GM04503 (cell line): ENCODE data around the gene STAC.
A peak's percentile ranks its signal among the peaks of the same experiment; 100 is the strongest.

Experiments used
- DNase-seq: peaks from one replicate; pipeline ENCODE4 v3.0.0-alpha.2; 2012; ENCODE audit warnings: low read depth

The STAC gene

GRCh38 chr3:36380221-36381031 is at the start of gene STAC:
TSS of gene STAC (plus strand) at chr3:36380504. CDS start at chr3:36380644, 140 bp downstream.
- no peak for DNase-seq

- DNase-seq: no peak
These were observed 48.2 kb upstream of the STAC start for GRCh38 chr3:36332139-36332538.

- no peak for DNase-seq
These were observed 18.1 kb upstream of the STAC start for GRCh38 chr3:36362216-36362615.

- DNase-seq: peak; percentile 51
These were observed 17.3 kb upstream of the STAC start for GRCh38 chr3:36362973-36363372.

- no peak for DNase-seq
These were observed 16.0 kb upstream of the STAC start for GRCh38 chr3:36364260-36364659.

DNA sequence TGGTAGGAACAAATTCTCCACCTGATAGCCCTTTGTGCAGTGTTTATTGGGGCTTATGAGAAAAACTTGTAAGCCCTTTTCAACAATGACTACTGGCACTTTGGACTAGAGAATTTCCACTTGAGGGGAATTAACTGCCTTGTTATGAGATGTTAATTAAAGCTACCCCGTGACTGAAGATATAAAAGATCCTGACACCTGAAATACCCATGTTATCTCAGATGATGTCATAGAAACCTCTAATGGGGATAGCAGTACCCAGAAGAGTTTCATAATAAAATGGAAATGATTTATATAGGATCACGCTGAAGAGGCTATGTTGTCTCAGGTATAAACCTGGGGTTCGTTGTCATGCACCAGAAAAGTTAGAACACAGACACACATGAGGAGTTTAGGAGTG is 14.5 kb upstream of the STAC start:
- no peak for DNase-seq

DNA sequence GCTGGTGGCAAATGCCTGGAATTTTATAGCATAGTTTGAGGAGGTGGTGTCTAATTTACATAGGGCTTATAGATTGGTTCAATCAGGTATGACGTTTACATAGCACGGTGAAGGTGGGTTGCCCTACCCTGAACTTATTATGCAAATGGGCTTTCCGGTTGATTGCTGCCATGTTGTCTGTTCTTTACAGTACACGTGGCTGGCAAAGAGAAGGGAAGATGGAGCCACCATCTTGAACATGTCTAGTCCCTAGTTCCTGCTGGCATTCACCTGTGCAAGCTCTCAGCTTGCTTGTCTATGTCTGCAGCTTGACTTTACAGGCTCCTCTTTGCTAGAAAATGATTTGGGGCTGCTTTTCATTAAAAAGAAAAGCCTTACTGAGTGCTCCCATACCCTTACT is 14.0 kb upstream of the STAC start:
- no peak for DNase-seq

DNA sequence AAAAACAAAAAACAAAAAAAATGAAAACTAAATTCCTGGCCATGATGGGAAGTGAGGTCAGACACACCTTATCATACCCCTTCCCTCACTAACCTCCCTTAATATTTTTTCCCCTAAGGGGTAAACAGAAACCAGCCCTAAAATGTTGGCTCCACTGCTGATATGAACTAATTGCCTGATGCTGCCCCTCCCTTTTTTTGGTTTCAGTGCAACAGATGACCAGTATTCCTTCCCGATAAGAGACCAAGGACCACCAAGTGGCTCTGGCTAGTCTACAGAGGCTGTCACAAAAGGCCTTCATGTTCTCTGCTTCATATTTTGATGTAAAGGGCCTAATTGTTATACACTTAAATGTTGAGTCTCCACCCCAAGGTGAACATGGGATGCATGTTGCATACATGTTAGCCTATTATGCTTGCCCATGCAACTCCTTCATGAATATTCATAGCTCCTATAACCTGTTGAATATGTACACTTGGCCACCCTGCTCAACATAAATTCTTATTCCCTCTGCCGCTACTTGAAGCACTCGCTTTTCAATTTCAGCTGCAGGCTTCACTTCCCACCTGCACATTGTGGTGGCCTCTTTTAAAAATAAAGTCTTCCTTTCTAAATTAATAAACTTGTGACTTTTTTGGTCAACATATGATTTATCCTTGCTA is 12.3 kb upstream of the STAC start:
- DNase-seq: no peak

DNA sequence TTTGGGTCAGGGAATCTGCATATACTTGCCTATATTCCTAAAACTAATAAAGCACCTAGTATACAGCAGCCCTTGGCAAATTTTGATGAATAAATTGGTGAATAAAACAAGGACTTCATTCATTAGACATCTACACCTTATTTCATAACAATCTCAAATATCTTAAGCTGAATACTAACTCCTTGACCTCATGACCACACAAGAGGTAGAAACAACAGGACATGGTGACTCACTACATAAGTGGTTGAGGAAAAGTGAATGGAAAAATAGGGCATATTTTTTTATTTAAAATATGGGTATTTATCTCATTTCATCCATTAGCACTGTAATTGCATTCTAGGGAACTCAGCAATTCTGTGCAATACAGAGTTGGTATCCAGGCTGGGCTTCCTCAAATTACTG is 7.8 kb upstream of the STAC start:
- no peak for DNase-seq

GRCh38 chr3:36373084-36373483 is 7.2 kb upstream of the STAC start:
- peak; percentile 57 for DNase-seq

GRCh38 chr3:36373666-36374065 is 6.6 kb upstream of the STAC start:
- no peak for DNase-seq

GRCh38 chr3:36379872-36380220 is 458 bp upstream of the STAC start:
- no peak for DNase-seq

DNA sequence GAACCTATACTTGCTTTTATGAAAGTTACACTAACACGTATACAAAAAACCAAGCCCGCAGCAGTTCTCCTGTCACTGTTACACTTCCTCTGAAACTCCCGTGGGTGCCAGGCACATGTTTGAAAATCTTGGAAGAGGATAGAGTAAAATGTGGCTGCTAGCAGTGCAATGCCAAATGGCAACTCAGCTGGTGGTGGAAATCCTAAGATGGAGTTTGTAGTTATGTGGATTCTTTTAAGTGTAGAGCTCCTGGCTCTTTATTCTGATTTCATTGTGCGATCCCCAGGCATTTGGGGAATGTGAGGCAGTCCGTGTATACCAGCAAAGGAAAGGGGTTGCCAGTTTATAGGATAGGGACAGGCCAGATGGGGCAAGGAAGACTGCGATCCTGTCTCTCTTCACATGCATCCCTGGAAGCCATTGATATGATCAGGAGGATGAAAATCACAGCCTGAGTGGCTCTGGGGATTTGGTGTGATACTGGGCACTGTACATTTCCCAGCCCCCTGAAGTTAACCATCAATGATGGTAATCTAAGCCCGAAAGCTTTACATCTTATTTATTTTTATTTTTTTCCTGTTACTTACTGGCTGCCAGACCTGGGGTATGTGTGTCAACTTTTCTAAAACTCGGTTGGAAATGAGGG is 1.1 kb downstream of the STAC start:
- no peak for DNase-seq

DNA sequence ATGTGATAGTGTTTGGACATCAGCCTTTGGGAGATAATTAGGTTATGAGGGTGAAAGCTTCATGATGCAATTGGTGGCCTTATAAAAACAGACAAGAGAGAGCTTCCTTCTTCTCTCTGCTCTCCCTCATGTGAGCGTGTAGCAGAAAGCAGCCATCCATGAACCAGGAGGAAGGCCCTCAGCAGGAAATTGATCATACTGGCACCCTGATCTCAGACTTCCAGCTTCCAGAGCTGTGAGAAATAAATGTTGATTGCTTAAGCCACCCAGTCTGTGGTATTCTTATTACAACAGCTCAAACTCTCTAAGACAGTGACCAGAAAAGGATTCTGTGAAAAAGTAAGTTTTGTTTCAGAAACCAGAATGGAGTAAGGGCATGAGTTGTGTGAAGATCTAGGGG is 13.3 kb downstream of the STAC start:
- DNase-seq: no peak

DNA sequence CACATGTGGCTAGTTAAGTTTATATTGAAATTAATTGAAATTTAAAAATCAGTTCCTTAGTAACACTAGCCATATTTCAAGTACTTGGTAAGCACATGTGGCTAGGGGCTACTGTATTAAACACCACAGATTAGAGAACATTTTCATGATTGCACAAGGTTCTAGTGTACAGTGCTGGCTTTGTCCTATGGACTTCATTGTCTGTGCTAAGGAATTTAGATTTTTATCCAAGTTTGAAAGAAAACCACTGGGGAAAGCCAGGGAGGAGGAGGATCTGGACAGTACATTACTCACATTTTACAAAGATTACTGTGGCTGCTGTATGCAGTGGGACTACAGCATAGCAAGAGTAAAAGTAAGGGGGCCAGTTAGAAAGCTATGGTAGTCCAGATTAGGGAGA is 13.9 kb downstream of the STAC start:
- DNase-seq: peak; percentile 53

GRCh38 chr3:36397841-36398240 is 17.5 kb downstream of the STAC start:
- peak; percentile 96 for DNase-seq

GRCh38 chr3:36399933-36400332 is 19.6 kb downstream of the STAC start:
- DNase-seq: no peak

DNA sequence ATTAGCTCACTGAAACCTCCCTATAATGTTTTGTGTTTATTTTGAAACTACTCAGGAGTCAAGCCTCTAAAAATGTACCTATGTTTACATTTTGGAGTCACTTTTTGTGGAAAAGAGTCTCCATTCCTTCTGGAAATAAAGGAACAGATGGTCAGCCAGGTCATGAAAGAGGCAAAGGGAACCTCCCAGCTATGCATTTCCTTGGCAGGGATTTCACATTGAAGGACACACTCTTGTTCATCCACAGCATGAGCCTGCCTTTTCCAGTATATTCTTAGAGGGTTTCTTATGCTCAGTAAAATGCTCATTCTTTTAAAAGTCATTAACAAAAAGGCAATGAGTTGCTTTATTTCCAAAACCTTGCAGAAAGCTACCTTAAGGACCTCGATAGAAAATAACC is 20.8 kb downstream of the STAC start:
- DNase-seq: no peak

GRCh38 chr3:36403661-36404060 is 23.4 kb downstream of the STAC start:
- no peak for DNase-seq

- DNase-seq: no peak
These were observed 24.9 kb downstream of the STAC start for GRCh38 chr3:36405190-36405589.

DNA sequence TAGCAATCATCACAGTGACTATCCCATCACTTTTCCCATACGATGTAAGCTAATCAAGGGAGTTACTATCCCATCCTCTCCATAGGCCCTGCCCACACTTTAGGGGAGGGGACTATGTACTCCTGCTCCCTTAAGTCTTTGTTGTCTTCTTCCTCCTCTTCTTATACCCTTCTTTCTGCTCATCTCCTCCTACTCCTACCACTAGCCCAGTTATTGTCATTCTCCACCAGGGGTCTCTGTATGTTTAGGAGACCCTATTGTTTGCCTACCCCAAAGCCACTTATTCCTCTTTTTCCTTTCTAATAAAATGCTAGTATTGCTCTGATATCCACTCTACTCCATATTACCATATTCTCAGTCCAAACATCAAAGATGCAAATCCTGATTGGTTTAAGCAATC is 27.8 kb downstream of the STAC start:
- no peak for DNase-seq

GRCh38 chr3:36409862-36410261 is 29.6 kb downstream of the STAC start:
- no peak for DNase-seq

- no peak for DNase-seq
These were observed 31.3 kb downstream of the STAC start for GRCh38 chr3:36411587-36411986.
